SU-DHL-6 (cell line): ENCODE measurements around the gene CDC42EP3.

Experiments
- EZH2phosphoT487 ChIP-seq: fragments of 200-600 bp; sonication (generic), shearing (Covaris generic); conservative IDR thresholded peaks from 2 replicates; pipeline ENCODE4 v1.6.1; 2018; ENCODE audit warnings: mild to moderate bottlenecking, antibody characterized with exemption, low read length, moderate library complexity, mixed read lengths
- TF ChIP-seq, protein P1 (sequence below): fragments of 200-600 bp; sonication (generic); IDR thresholded peaks from one replicate; pipeline ENCODE4 v1.5.1; 2017; ENCODE audit warnings: antibody characterized with exemption, mild to moderate bottlenecking, low read length, moderate library complexity; ENCODE audit not compliant: insufficient read depth, poor library complexity, severe bottlenecking

DNA sequence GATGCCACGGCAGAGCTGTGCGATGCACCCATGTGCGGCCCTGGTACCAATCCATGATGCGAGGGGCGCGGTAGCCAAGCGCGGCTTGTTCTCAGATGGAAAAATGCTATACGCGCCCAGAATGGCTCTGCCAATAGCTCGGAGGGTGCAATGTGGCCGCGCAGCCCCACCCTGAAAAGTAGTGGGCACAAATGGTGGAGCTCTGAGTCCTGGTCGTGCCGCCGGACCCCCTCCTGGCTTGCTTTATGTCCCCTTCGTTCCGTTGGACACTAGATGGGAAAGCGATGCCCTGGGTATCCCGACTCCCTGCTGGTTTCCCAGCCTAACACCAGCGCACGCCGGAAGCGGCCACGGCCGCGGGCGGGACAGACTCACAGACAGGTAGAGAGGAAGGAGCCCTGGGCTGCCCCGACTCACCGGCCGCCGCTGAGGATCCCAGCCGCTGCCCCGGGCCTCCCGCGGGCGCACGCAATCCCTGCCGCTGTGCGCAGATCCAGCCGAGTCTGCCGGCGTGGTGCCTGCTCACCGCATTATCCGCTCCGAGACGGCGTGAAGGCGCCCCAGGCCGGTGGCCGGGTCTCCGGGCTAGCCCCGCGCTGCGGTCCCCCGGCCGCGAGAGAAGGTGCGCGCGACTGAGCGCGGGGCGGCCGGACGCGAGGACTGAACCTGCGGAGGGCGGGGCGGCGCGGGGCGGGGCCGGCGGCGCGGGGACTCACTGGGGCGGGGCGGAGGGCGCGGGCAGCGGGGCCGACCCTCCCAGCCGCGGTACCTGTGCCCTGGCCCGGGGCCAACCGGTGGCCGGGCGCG lies at the start of gene CDC42EP3:
- TF ChIP-seq, protein P1, sequence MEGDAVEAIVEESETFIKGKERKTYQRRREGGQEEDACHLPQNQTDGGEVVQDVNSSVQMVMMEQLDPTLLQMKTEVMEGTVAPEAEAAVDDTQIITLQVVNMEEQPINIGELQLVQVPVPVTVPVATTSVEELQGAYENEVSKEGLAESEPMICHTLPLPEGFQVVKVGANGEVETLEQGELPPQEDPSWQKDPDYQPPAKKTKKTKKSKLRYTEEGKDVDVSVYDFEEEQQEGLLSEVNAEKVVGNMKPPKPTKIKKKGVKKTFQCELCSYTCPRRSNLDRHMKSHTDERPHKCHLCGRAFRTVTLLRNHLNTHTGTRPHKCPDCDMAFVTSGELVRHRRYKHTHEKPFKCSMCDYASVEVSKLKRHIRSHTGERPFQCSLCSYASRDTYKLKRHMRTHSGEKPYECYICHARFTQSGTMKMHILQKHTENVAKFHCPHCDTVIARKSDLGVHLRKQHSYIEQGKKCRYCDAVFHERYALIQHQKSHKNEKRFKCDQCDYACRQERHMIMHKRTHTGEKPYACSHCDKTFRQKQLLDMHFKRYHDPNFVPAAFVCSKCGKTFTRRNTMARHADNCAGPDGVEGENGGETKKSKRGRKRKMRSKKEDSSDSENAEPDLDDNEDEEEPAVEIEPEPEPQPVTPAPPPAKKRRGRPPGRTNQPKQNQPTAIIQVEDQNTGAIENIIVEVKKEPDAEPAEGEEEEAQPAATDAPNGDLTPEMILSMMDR = no peak
- TF ChIP-seq EZH2phosphoT487 = no peak
